ENCODE measurements around the gene PRKD2.

DNA sequence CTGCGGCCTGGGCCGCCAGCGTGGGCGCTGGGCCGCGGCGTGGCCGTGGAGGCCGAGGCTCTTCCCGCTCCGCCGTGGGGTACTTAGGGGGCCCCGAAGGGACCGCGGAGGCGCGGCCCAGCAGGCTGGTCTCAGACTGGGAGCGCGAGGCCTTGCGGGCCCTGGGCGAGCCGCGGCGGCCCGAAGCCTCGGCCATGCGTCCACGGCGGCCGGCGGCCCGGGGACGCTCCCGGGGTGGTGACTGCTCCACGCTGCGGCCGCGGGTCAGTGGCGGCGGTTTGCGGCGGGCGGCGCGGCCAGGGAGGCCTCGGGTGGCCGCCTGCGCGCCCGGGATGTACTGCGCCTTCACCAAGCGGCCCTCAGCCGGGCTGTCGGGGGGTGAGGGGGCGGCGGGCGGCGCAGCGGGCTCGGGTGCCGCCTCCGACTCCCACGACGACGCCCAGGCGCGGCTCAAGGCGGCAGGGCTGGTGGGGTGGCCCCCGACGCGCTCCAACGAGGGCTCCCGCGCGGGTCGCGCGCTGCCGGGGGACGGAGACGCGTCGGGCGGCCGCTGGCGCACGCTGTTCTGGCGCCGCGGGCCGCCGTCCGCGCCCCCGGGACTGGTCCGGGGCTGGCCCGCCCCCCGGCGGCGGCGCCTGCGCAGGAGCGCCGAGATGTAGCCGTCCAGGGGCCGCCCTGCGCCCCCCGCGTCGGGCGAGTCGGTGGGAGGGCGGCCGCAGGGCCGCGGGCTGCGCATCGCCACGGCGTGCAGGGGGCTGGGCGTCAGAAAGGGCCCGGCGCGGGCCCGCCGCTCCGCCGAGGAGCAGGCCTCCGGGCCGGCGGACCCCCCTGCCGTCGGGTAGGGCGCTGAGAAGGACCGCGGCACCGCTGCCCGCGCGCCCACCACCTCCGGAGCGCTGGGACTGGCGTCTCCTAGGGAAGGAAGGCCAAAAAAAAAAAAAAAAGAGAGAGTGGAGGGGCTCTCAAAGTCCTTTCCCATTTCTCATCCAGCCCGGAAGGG, 67.7 kb downstream of the PRKD2 start:
- TF ChIP-seq CTCF (IDR thresholded peaks at IDR 0.05) = no peak
- TF ChIP-seq POLR2A (IDR thresholded peaks at IDR 0.05) = no peak
